ENCODE measurements around the gene EIF4B.

Gene EIF4B

DNA sequence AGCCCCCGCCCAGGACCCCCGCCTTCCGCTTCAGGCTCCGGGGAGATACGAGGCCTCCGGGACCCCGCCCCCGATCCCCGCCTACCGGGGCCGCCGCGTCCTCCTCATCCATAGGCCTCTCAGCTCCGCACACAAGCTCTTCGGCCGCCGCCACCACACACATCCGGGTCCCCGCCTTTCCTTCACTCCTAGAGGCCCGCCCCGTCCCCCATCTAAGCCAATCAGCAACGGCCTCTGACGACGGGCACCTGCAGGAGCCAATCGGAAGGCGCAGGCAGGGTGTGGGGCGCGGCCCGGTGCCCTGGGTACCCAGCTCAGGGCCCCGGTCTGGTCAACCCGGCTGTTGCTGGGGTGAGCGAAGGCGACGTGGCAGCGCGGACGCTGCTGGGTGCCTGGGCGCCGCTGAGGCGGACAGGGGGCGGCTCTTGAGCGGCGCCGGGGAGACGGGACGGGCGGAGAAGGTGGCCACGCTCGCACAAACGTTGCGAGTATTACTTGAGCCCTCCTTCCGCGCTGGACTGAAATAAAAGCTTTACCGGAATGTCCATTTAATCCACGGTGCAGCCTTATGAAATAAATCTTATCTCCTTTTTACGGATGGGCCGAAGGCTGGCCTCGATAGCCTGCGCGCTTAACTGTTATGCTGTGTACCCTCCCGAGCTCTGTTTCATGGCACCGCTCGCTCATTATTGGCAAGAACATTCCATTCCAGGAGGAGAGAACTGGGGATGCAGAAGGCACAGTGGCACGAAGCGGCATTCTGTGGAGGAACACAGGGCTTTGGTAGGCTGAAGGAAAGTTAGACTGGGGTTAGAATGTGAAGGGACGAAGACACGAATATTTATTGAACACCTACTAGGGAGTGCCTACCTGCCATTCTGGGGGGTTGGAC is 73.2 kb downstream of the EIF4B start, which contains the start of gene SPRYD3:
TSS of gene SPRYD3 (minus strand) at position 165 of the 892 bp plus-strand sequence. CDS start at position 108, 57 bp downstream.
- H3K4me3 ChIP-seq (ENCODE audit: low read length), result peak within 1 kb of the TSS; percentile 77
- peak; percentile 90 for DNase-seq (ENCODE audit: low read depth, low spot score)

DNA sequence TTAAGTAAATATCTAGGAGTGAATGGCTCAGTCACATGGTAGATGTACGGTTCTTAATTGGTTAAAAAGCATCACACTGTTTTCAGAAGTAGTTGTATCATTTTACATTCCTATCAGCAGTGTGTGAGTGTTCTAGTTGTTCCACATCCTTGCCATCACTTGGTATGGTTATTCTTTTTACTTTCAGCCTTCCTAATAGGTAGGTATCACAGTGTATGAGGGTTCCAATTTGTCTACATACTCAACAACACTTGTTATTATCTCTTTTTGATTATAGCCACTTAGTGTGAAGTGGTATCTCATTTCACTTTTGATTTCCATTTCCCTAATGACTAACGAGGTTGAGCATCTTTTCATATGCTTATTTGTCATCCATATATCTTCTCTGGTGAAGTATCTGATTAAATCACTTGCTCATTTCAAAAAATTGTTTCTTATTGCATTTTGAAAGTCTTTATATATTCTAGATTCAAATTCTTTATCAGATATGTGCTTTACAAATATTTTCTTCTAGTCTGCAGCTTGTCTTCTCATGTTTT is 76.5 kb downstream of the EIF4B start:
- no peak for DNase-seq (ENCODE audit: low read depth, low spot score)
- no peak overlapping the region for H3K4me3 ChIP-seq (ENCODE audit: low read length)

DNA sequence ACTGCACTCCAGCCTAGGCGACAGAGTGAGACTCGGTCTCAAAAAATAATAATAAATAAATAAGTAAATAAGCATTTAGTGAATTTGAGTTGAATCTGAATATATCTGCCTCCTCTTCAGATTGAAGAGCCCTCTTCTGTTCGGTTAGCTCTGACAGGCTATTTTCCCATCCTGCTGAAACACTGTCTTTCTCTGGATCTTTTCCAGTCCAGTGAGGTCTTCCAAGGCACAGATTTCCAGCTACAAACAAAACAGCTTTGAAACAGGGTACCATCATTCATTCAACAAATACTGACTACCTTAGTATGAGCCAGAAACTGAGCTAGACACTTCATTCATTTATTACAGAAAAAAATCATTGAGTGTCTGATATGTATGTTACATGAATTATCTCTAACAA is 80.1 kb downstream of the EIF4B start:
- H3K4me3 ChIP-seq (ENCODE audit: low read length), result no peak overlapping the region
- no peak for DNase-seq (ENCODE audit: low read depth, low spot score)

DNA sequence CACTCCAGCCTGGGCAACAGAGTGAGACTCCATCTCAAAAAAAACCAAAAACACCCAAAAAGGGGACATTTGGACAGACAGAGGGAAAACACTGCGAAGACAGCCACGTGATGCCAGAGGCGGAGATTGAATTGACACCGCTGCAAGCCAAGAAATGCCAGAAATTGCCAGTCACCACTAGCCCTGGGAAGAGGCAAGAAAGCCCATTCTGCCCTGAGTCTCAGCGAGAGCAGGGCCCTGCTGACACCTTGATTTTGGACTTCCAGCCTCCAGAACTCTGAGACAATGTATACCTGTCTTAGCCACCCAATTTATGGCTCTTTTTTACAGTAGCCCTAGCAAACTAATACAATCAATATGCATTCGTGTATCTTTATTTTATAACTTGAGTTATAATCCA is 83.8 kb downstream of the EIF4B start:
- no peak for DNase-seq (ENCODE audit: low read depth, low spot score)
- H3K4me3 ChIP-seq (ENCODE audit: low read length), result no peak overlapping the region

DNA sequence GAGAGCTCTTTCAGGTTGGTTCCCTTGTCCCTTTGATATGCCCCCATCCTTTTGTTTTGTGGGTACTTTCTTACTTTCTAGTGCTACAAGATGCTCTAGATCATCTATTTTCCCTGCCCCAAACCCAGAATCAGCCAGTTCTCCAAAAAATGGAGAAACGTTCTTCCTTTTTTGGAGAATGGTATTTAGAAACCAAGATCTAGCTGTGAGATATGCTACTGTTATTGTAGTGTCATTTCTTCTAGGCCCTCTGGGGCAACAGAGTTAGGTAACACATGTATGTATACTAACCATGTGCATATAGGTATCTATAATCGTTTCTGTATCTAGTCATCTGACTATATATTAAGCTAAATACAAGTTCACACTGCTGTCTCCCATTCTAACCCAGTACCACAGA is 84.3 kb downstream of the EIF4B start:
- H3K4me3 ChIP-seq (ENCODE audit: low read length), result no peak overlapping the region
- DNase-seq (ENCODE audit: low read depth, low spot score), result no peak

DNA sequence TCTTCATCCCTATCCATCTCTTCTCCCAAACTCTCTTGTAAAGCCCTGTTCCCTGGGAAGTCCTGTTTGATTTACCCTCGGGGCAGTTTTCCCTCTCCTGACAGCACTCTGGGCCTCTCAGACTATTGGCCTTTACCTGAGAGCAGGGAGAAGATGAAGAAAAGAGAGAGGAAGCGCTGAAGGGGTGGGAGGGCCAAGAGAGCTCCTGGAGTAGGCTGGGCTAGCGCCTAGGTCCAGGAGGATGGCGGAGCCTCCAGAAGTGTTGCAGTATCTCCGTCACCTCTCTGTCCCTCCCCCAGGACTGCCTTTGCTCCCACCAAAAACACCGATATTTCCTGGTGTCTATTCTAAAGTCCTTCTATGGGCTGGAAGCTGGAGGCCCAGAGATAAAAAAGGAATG is 85.5 kb downstream of the EIF4B start:
- H3K4me3 ChIP-seq (ENCODE audit: low read length), result no peak overlapping the region
- no peak for DNase-seq (ENCODE audit: low read depth, low spot score)
